ENCODE data around the gene DDX23. TPM values are rescaled to one million over a fixed set of nuclear protein-coding genes. Genes with fewer than 3 reads are reported as not detected.
A peak's percentile ranks its signal among the peaks of the same experiment; 100 is the strongest.

The DDX23 gene
- total RNA-seq, 1 donor = 53.6 TPM

GRCh38 chr12:48817873-48818830 lies 33.8 kb downstream of the DDX23 start, which contains the start of gene CACNB3:
Gene CACNB3, plus strand, starts transcription at chr12:48818496. Its CDS starts 434 bp downstream, at chr12:48818930.
- TF ChIP-seq CTCF (IDR thresholded peaks at IDR 0.05; ENCODE audit: extremely low read depth, low read depth, low read length) = no peak
- DNase-seq (ENCODE audit: insufficient read length, low spot score, missing footprints) = peak; percentile 98
- H3K9me3 ChIP-seq (ENCODE audit: low read depth, low read length) = no peaks in the 10 kb centered on the region
- H4K20me1 ChIP-seq (ENCODE audit: insufficient read depth, low read length) = peaks cover 20% of the 10 kb centered on the region
- no peaks in the 10 kb centered on the region for H3K27me3 ChIP-seq (ENCODE audit: insufficient read depth, low read length)
- H2AFZ ChIP-seq (ENCODE audit: low read length) = no peak within 1 kb of the TSS
- peaks cover 20% of the 10 kb centered on the region for H3K79me2 ChIP-seq (ENCODE audit: insufficient read depth, low read length)
- peaks cover 27% of the 10 kb centered on the region for H3K4me1 ChIP-seq (ENCODE audit: insufficient read depth, low read length)
- no peaks in the 10 kb centered on the region for H3K36me3 ChIP-seq (ENCODE audit: insufficient read depth, low read length)
- H3K4me3 ChIP-seq (ENCODE audit: insufficient read depth, low read length) = peak within 1 kb of the TSS; percentile 79
- peak within 1 kb of the TSS; percentile 88 for H3K4me2 ChIP-seq (ENCODE audit: insufficient read depth, low read length)
- H3K27ac ChIP-seq (ENCODE audit: low read depth, low read length) = no peak within 1 kb of the TSS

GRCh38 chr12:48816143-48816854 lies 35.7 kb downstream of the DDX23 start:
- Histone ChIP-seq H3K27ac (ENCODE audit: low read depth, low read length) (no peak overlapping the region), H3K4me3 (ENCODE audit: insufficient read depth, low read length) (peak overlapping the region; percentile 95), H3K9me3 (ENCODE audit: low read depth, low read length) (no peaks in the 10 kb centered on the region), H3K79me2 (ENCODE audit: insufficient read depth, low read length) (peaks cover 20% of the 10 kb centered on the region), H3K4me1 (ENCODE audit: insufficient read depth, low read length) (peaks cover 44% of the 10 kb centered on the region), H4K20me1 (ENCODE audit: insufficient read depth, low read length) (peaks cover 20% of the 10 kb centered on the region), H3K36me3 (ENCODE audit: insufficient read depth, low read length) (no peaks in the 10 kb centered on the region), H3K4me2 (ENCODE audit: insufficient read depth, low read length) (peak overlapping the region; percentile 86), H2AFZ (ENCODE audit: low read length) (no peak overlapping the region), H3K27me3 (ENCODE audit: insufficient read depth, low read length) (no peaks in the 10 kb centered on the region)
- peak; percentile 66 for DNase-seq (ENCODE audit: insufficient read length, low spot score, missing footprints)
- no peak for TF ChIP-seq CTCF (IDR thresholded peaks at IDR 0.05; ENCODE audit: extremely low read depth, low read depth, low read length)

- Histone ChIP-seq H3K79me2 (ENCODE audit: insufficient read depth, low read length) (peaks cover 20% of the 10 kb centered on the region), H3K27ac (ENCODE audit: low read depth, low read length) (peak overlapping the region; percentile 56), H2AFZ (ENCODE audit: low read length) (peak overlapping the region; percentile 96), H3K4me3 (ENCODE audit: insufficient read depth, low read length) (peak overlapping the region; percentile 95), H3K27me3 (ENCODE audit: insufficient read depth, low read length) (no peaks in the 10 kb centered on the region), H3K9me3 (ENCODE audit: low read depth, low read length) (no peaks in the 10 kb centered on the region), H4K20me1 (ENCODE audit: insufficient read depth, low read length) (peaks cover 18% of the 10 kb centered on the region), H3K4me2 (ENCODE audit: insufficient read depth, low read length) (peak overlapping the region; percentile 86), H3K4me1 (ENCODE audit: insufficient read depth, low read length) (peaks cover 52% of the 10 kb centered on the region), H3K36me3 (ENCODE audit: insufficient read depth, low read length) (no peaks in the 10 kb centered on the region)
- TF ChIP-seq CTCF (IDR thresholded peaks at IDR 0.05; ENCODE audit: extremely low read depth, low read depth, low read length) = no peak
- peak; percentile 98 for DNase-seq (ENCODE audit: insufficient read length, low spot score, missing footprints)
Observed at GRCh38 chr12:48815126-48816110, 36.5 kb downstream of the DDX23 start.

Measured in osteoblast (primary cell).